Nephron (organoid): ENCODE data around the gene F8.

ENCODE experiments used
- H3K27ac Mint-ChIP-seq, 3 experiments: 2 replicates each; pipeline ENCODE4 v1.8.0; 2020; ENCODE audit warnings: mixed read lengths in 3 of 3, mild to moderate bottlenecking in 2 of 3, moderate library complexity in 1 of 3
- H3K27me3 Mint-ChIP-seq: 2 replicates; pipeline ENCODE4 v1.8.0; 2021; ENCODE audit warnings: low read depth, mild to moderate bottlenecking, moderate library complexity, mixed read lengths
- H3K36me3 Mint-ChIP-seq: 2 replicates; pipeline ENCODE4 v1.8.0; 2020; ENCODE audit warnings: low read depth, mixed read lengths
- H3K4me1 Mint-ChIP-seq: 2 replicates; pipeline ENCODE4 v1.8.0; 2020; ENCODE audit warnings: mixed read lengths
- H3K4me3 Mint-ChIP-seq, 3 experiments: 2 replicates each; pipeline ENCODE4 v1.8.0; 2020; ENCODE audit warnings: mild to moderate bottlenecking in 3 of 3, mixed read lengths in 3 of 3, moderate library complexity in 2 of 3
- H3K9me3 Mint-ChIP-seq: 2 replicates; pipeline ENCODE4 v1.8.0; 2020; ENCODE audit warnings: mixed read lengths
- CTCF ChIP-seq, 3 experiments: fragments of 200-600 bp; sonication (generic); IDR thresholded peaks; one replicate each; pipeline ENCODE4 v1.5.0; 2021; ENCODE audit warnings: antibody characterized with exemption in 3 of 3; ENCODE audit not compliant: unreplicated experiment in 3 of 3

The F8 gene

GRCh38 chrX:154813801-154814200, 208.7 kb downstream of the F8 start:
- no peaks in the 10 kb centered on the region for H3K36me3 Mint-ChIP-seq
- no peak overlapping the region for H3K27ac Mint-ChIP-seq
- H3K4me1 Mint-ChIP-seq, result no peaks in the 10 kb centered on the region
- no peaks in the 10 kb centered on the region for H3K27me3 Mint-ChIP-seq
- no peak for TF ChIP-seq CTCF (IDR thresholded peaks at IDR 0.05; ENCODE audit: unreplicated experiment in 3 of 3)
- H3K9me3 Mint-ChIP-seq, result peaks cover 11% of the 10 kb centered on the region
- H3K4me3 Mint-ChIP-seq, result no peak overlapping the region

- no peak overlapping the region for H3K27ac Mint-ChIP-seq
- no peaks in the 10 kb centered on the region for H3K27me3 Mint-ChIP-seq
- H3K4me1 Mint-ChIP-seq, result no peaks in the 10 kb centered on the region
- H3K4me3 Mint-ChIP-seq, result no peak overlapping the region
- peaks cover 22% of the 10 kb centered on the region for H3K9me3 Mint-ChIP-seq
- TF ChIP-seq CTCF (IDR thresholded peaks at IDR 0.05; ENCODE audit: unreplicated experiment in 3 of 3), result no peak
- no peaks in the 10 kb centered on the region for H3K36me3 Mint-ChIP-seq
Observed at GRCh38 chrX:154812341-154813101, 210.0 kb downstream of the F8 start.

- no peak for TF ChIP-seq CTCF (IDR thresholded peaks at IDR 0.05; ENCODE audit: unreplicated experiment in 3 of 3)
- no peak overlapping the region for H3K4me3 Mint-ChIP-seq
Observed at GRCh38 chrX:154809939-154810665, 212.4 kb downstream of the F8 start.

GRCh38 chrX:154806837-154807501, 215.6 kb downstream of the F8 start:
- Mint-ChIP-seq H3K9me3 (peaks cover 23% of the 10 kb centered on the region), H3K27ac (no peak overlapping the region), H3K36me3 (no peaks in the 10 kb centered on the region), H3K4me1 (peaks cover 11% of the 10 kb centered on the region), H3K4me3 (no peak overlapping the region), H3K27me3 (no peaks in the 10 kb centered on the region)
- no peak for TF ChIP-seq CTCF (IDR thresholded peaks at IDR 0.05; ENCODE audit: unreplicated experiment in 3 of 3)

More at GRCh38 chrX:154809939-154810665, 212.4 kb downstream of the F8 start:
- peaks cover 4% of the 10 kb centered on the region for H3K4me1 Mint-ChIP-seq
- H3K36me3 Mint-ChIP-seq, result no peaks in the 10 kb centered on the region
- no peak overlapping the region for H3K27ac Mint-ChIP-seq
- peaks cover 28% of the 10 kb centered on the region for H3K9me3 Mint-ChIP-seq
- no peaks in the 10 kb centered on the region for H3K27me3 Mint-ChIP-seq

GRCh38 chrX:154805696-154806091, 216.8 kb downstream of the F8 start:
- Mint-ChIP-seq H3K4me3 (peak overlapping the region; percentile 87 to 90 (median 90)), H3K9me3 (peaks cover 25% of the 10 kb centered on the region), H3K36me3 (no peaks in the 10 kb centered on the region), H3K4me1 (peaks cover 11% of the 10 kb centered on the region), H3K27me3 (no peaks in the 10 kb centered on the region), H3K27ac (peak overlapping the region in 2 of 3 experiments; percentile 32 to 45)
- no peak for TF ChIP-seq CTCF (IDR thresholded peaks at IDR 0.05; ENCODE audit: unreplicated experiment in 3 of 3)
